NCI-H524 (cell line): Measurements from ENCODE around the gene GALNT10.

Source experiments
- DNase-seq, 2 experiments: peaks; one replicate each; lab custom pipeline; 2025; lab: John Stamatoyannopoulos, UW

Gene GALNT10

GRCh38 chr5:154375329-154376008 is 184.9 kb downstream of the GALNT10 start:
- no peak for DNase-seq

- DNase-seq, result no peak
These were observed 185.9 kb downstream of the GALNT10 start for GRCh38 chr5:154376481-154376880.

GRCh38 chr5:154377754-154378533 is 187.4 kb downstream of the GALNT10 start:
- no peak for DNase-seq

GRCh38 chr5:154380263-154380662 is 189.7 kb downstream of the GALNT10 start:
- no peak for DNase-seq

- DNase-seq, result no peak
These were observed 194.1 kb downstream of the GALNT10 start for GRCh38 chr5:154384480-154385235.

- no peak for DNase-seq
These were observed 194.6 kb downstream of the GALNT10 start for GRCh38 chr5:154385236-154385512.

- no peak for DNase-seq
These were observed 196.6 kb downstream of the GALNT10 start for GRCh38 chr5:154386952-154387629.

- no peak for DNase-seq
These were observed 198.3 kb downstream of the GALNT10 start for GRCh38 chr5:154388842-154389241.

- DNase-seq, result no peak
These were observed 199.6 kb downstream of the GALNT10 start for GRCh38 chr5:154390096-154390495.

- DNase-seq, result no peak
These were observed 200.3 kb downstream of the GALNT10 start for GRCh38 chr5:154390746-154391359.

- DNase-seq, result no peak
These were observed 201.3 kb downstream of the GALNT10 start for GRCh38 chr5:154391788-154392187.

- no peak for DNase-seq
These were observed 203.3 kb downstream of the GALNT10 start for GRCh38 chr5:154393850-154394249.

GRCh38 chr5:154394307-154394706 is 203.8 kb downstream of the GALNT10 start:
- no peak for DNase-seq

GRCh38 chr5:154395407-154396106 is 205.0 kb downstream of the GALNT10 start:
- DNase-seq, result no peak

- DNase-seq, result no peak
These were observed 205.6 kb downstream of the GALNT10 start for GRCh38 chr5:154396128-154396527.

GRCh38 chr5:154397652-154398406 is 207.3 kb downstream of the GALNT10 start:
- DNase-seq, result peak; percentile 6 to 51

- peak in 1 of 2 experiments; percentile 61 for DNase-seq
These were observed 210.1 kb downstream of the GALNT10 start for GRCh38 chr5:154400678-154401077.

- DNase-seq, result no peak
These were observed 210.8 kb downstream of the GALNT10 start for GRCh38 chr5:154401355-154401754.

- DNase-seq, result no peak
These were observed 211.4 kb downstream of the GALNT10 start for GRCh38 chr5:154401931-154402330.

- no peak for DNase-seq
These were observed 212.1 kb downstream of the GALNT10 start for GRCh38 chr5:154402611-154403010.

- no peak for DNase-seq
These were observed 212.7 kb downstream of the GALNT10 start for GRCh38 chr5:154403234-154403633.
